PC-9 (cell line): Measurements from ENCODE around the gene GRIK3. TPM values are rescaled to one million over a fixed set of nuclear protein-coding genes. Genes with fewer than 3 reads are reported as not detected.

Experiments used
- BruUV-seq: library from RNA; stranded (reverse); fragments of 400-500 nt; replicated peaks from 2 replicates; lab custom pipeline; 2021; lab: Mats Ljungman, UMichigan
- CTCF ChIA-PET: fragments of 300-600 bp; sonication (Branson Sonifier 250); formaldehyde crosslinking; loops from one replicate; lab custom pipeline; 2022; ENCODE audit warnings: antibody characterized with exemption; lab: Charles Lee
- POLR2A ChIA-PET: fragments of 300-600 bp; sonication (Branson Sonifier 250); formaldehyde crosslinking; loops from one replicate; lab custom pipeline; 2022; ENCODE audit warnings: antibody characterized with exemption; ENCODE audit not compliant: unreplicated experiment; lab: Charles Lee
- DNase-seq, 2 experiments: peaks; one replicate each; pipeline versions ENCODE4 v3.0.0 to v3.0.0-alpha.2; 2015 to 2022; ENCODE audit warnings: mixed read lengths in 1 of 2
- H2AFZ ChIP-seq: fragments of 200-600 bp; sonication (generic); 2 replicates; pipeline ENCODE4 v1.8.1; 2017; ENCODE audit warnings: antibody characterized with exemption
- H3F3A ChIP-seq: fragments of 200-600 bp; sonication (generic); 2 replicates; pipeline ENCODE4 v1.8.1; 2017; ENCODE audit warnings: antibody characterized with exemption, mild to moderate bottlenecking, low read depth; ENCODE audit not compliant: insufficient read depth
- H3K27ac ChIP-seq: fragments of 200-600 bp; sonication (generic); 2 replicates; pipeline ENCODE4 v1.6.1; 2016; ENCODE audit warnings: mixed run types
- H3K27me3 ChIP-seq: fragments of 200-600 bp; sonication (generic); 2 replicates; pipeline ENCODE4 v1.6.1; 2016; ENCODE audit warnings: low read depth, mixed run types; ENCODE audit not compliant: insufficient read depth
- H3K36me3 ChIP-seq: fragments of 200-600 bp; sonication (generic); 2 replicates; pipeline ENCODE4 v1.6.1; 2016; ENCODE audit warnings: low read depth, mixed run types
- H3K4me1 ChIP-seq: fragments of 200-600 bp; sonication (generic); replicated peaks from 2 replicates; pipeline ENCODE4 v1.6.1; 2016; ENCODE audit warnings: mixed run types; ENCODE audit not compliant: insufficient read depth
- H3K4me2 ChIP-seq: fragments of 200-600 bp; sonication (generic); 2 replicates; pipeline ENCODE4 v1.6.1; 2017; ENCODE audit warnings: mixed run types
- H3K4me3 ChIP-seq: fragments of 200-600 bp; sonication (generic); 2 replicates; pipeline ENCODE4 v1.6.1; 2016; ENCODE audit warnings: mixed run types
- H3K79me2 ChIP-seq: fragments of 200-600 bp; sonication (generic); 2 replicates; pipeline ENCODE4 v1.6.1; 2017; ENCODE audit warnings: low read depth, mixed run types
- H3K9me2 ChIP-seq: fragments of 200-600 bp; sonication (generic); 2 replicates; pipeline ENCODE4 v1.8.1; 2017; ENCODE audit warnings: mild to moderate bottlenecking; ENCODE audit not compliant: insufficient read depth
- H3K9me3 ChIP-seq: fragments of 200-600 bp; sonication (generic); 2 replicates; pipeline ENCODE4 v1.8.1; 2016; ENCODE audit warnings: low read depth; ENCODE audit not compliant: insufficient read depth
- H4K20me1 ChIP-seq: fragments of 200-600 bp; sonication (generic); 2 replicates; pipeline ENCODE4 v1.8.1; 2017; ENCODE audit not compliant: insufficient read depth
- EZH2 ChIP-seq: fragments of 200-600 bp; sonication (generic); IDR thresholded peaks from 2 replicates; pipeline ENCODE4 v1.8.0; 2017; ENCODE audit warnings: antibody characterized with exemption, low read depth
- intact Hi-C: fragments of 100-400 bp; cut with micrococcal nuclease; formaldehyde crosslinking; loops from one replicate; pipeline ENCODE4 v1.10.0; 2022; ENCODE audit not compliant: unreplicated experiment
- total RNA-seq: library from RNA; stranded (reverse); gene quantifications from 2 replicates; pipeline ENCODE4 v1.2.3, GENCODE V29; 2021
- TF ChIP-seq, protein P1 (sequence below): fragments of 200-600 bp; sonication (generic); conservative IDR thresholded peaks from 2 replicates; pipeline ENCODE4 v1.6.1; 2017; ENCODE audit warnings: mixed run types, antibody characterized with exemption, mild to moderate bottlenecking, moderate library complexity

GRIK3 gene
- total RNA-seq, 1 experiment from 2014 or later, result not detected

DNA sequence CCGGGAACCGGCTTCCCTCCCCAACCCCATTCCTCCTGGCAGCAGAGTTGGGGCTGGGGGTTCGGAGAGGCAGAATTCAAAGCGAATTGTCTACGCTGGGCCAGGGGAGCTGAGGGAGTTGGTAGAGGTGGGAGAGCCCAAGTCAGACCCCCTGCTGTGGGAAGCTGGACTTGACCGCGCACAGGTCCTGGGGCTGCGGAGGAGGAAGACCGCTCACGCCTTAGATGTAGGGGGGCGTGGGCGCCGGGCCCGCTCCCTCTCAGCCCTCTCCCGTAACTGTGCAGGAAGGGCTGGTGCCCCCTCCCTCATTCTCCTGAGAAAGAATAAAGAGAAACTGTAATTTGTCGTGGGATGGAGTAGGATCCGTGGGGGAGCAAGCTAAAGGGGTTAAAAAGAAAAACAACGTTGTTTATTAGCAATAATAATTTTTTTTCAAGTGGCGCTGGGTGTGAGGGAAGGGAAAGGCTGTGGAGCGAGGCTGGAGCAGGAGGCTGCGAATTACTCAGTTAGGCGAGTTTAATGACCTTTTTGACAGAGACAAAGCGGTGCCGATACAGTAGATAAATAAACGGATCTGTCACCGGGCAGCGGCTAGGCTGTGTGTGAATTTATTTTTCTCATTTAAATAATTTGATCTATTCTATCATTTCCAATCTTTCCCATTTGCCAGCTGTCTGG, 838 bp upstream of the GRIK3 start:
- H3K79me2 ChIP-seq, result no peaks in the 10 kb centered on the region
- DNase-seq, result no peak
- ChIA-PET CTCF (no interaction called here), POLR2A (no interaction called here)
- H3F3A ChIP-seq, result no peaks in the 10 kb centered on the region
- H3K4me2 ChIP-seq, result no peak overlapping the region
- H3K9me3 ChIP-seq, result no peaks in the 10 kb centered on the region
- no peak for TF ChIP-seq EZH2
- TF ChIP-seq, protein P1, sequence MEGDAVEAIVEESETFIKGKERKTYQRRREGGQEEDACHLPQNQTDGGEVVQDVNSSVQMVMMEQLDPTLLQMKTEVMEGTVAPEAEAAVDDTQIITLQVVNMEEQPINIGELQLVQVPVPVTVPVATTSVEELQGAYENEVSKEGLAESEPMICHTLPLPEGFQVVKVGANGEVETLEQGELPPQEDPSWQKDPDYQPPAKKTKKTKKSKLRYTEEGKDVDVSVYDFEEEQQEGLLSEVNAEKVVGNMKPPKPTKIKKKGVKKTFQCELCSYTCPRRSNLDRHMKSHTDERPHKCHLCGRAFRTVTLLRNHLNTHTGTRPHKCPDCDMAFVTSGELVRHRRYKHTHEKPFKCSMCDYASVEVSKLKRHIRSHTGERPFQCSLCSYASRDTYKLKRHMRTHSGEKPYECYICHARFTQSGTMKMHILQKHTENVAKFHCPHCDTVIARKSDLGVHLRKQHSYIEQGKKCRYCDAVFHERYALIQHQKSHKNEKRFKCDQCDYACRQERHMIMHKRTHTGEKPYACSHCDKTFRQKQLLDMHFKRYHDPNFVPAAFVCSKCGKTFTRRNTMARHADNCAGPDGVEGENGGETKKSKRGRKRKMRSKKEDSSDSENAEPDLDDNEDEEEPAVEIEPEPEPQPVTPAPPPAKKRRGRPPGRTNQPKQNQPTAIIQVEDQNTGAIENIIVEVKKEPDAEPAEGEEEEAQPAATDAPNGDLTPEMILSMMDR, result no peak
- H3K27ac ChIP-seq, result no peak overlapping the region
- no peaks in the 10 kb centered on the region for H3K4me1 ChIP-seq
- no peaks in the 10 kb centered on the region for H4K20me1 ChIP-seq
- H2AFZ ChIP-seq, result no peak overlapping the region
- H3K9me2 ChIP-seq, result no peaks in the 10 kb centered on the region
- intact Hi-C loops, result no loop called here
- H3K27me3 ChIP-seq, result peaks cover 31% of the 10 kb centered on the region
- no peaks in the 10 kb centered on the region for H3K36me3 ChIP-seq
- no peak overlapping the region for H3K4me3 ChIP-seq
- BruUV-seq, result no TSS peak

DNA sequence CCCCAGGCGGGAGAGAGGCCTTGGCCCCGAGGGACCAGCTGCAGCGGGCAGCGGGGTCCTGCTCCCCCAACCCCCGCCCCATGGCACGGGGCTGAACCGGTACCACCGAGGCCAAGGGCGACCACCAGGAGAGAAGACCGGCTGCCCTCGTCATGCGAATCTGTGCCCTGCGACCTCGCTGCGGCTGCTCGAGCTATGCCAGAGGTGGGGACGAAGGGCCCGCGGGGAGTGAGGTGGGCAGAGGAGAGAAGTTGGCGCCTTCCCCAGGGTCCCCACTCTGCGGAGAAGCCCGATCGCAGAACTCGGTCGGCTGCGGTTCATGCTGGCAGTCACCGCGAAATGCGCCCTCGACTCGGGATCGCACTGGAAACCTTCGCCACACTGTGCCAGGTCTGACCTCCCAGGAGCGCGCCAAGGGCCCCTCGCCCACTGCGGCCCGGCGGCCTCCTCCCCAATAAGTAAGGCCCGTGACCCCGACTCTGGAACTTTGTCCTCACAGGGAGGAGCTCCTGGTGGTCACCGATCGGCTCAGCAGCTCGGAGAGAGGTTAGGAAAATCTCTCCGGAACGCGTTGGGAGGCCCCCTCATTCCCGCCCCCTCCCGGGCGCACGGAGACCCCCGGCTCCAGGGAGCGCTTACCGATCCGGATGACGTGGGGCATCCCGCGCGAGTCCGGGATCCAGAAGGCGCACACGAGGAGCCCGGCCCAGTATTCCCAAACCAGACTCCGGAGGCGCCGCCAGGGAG, 787 bp downstream of the GRIK3 start:
- CTCF ChIA-PET, result no interaction called here
- H4K20me1 ChIP-seq, result no peaks in the 10 kb centered on the region
- H3F3A ChIP-seq, result no peaks in the 10 kb centered on the region
- BruUV-seq, result no TSS peak
- H3K4me2 ChIP-seq, result no peak overlapping the region
- DNase-seq, result no peak
- H3K9me2 ChIP-seq, result no peaks in the 10 kb centered on the region
- no peak overlapping the region for H3K27ac ChIP-seq
- H3K9me3 ChIP-seq, result no peaks in the 10 kb centered on the region
- no peaks in the 10 kb centered on the region for H3K79me2 ChIP-seq
- peaks cover 39% of the 10 kb centered on the region for H3K27me3 ChIP-seq
- intact Hi-C loops, result no loop called here
- TF ChIP-seq, protein P1, result no peak
- no peak for TF ChIP-seq EZH2
- no peaks in the 10 kb centered on the region for H3K36me3 ChIP-seq
- POLR2A ChIA-PET, result no interaction called here
- H3K4me1 ChIP-seq, result no peaks in the 10 kb centered on the region
- H2AFZ ChIP-seq, result no peak overlapping the region
- H3K4me3 ChIP-seq, result no peak overlapping the region

DNA sequence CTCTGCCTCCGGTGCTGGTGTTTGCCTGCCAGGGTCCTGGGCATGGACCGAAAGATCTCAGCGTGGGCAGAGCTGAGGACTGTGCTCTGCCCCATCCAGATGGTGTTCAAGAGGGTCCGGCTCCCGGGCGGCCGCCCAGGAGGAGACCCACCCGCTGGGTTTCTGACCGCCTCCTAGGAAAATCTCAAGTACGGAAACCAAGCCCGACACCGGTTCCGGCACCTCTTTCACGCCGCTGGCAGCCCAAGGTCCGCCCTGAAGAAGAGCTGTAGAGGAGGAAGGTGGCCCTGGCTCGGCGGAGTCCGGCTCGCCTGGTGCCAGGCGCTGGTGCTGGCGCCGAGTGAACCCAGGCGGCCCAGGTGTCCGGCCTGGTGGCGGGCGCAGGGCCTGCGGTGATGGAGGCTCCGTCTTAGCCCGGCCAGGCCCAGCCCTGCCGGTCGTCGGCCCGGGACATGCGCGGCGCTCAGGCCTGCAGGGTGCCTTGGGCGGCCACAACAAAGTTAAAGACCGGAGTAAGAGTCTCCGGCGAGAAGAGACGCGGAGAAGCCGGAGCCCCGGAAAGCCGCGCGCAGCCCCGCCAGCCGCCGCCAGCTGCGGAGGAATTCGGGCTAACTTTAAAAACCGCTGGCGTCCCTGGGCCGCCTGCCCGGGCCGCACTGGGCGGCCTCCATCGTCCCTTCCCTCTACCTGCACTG, 1.5 kb downstream of the GRIK3 start:
- TF ChIP-seq, protein P1, result no peak
- TF ChIP-seq EZH2, result no peak
- H3K4me1 ChIP-seq, result no peaks in the 10 kb centered on the region
- H3K4me3 ChIP-seq, result no peak overlapping the region
- no peak overlapping the region for H3K27ac ChIP-seq
- no peaks in the 10 kb centered on the region for H3K36me3 ChIP-seq
- H3K27me3 ChIP-seq, result peaks cover 35% of the 10 kb centered on the region
- intact Hi-C loops, result no loop called here
- H3K9me2 ChIP-seq, result no peaks in the 10 kb centered on the region
- no TSS peak for BruUV-seq
- ChIA-PET CTCF (no interaction called here), POLR2A (no interaction called here)
- no peaks in the 10 kb centered on the region for H4K20me1 ChIP-seq
- no peaks in the 10 kb centered on the region for H3K79me2 ChIP-seq
- H3K4me2 ChIP-seq, result no peak overlapping the region
- no peak overlapping the region for H2AFZ ChIP-seq
- H3K9me3 ChIP-seq, result no peaks in the 10 kb centered on the region
- H3F3A ChIP-seq, result no peaks in the 10 kb centered on the region
- DNase-seq, result no peak
